Gastrocnemius medialis (tissue), 4 donors: Measurements from ENCODE around the gene CFAP46. TPM values are rescaled to one million over a fixed set of nuclear protein-coding genes. Genes with fewer than 3 reads are reported as not detected.

Experiments
- ATAC-seq, 2 donors: fragments of 150-250 bp; one replicate each; pipeline ENCODE4 v1.9.1; 2016
- DNase-seq, 2 donors: peaks; one replicate each; pipeline ENCODE4 v3.0.0-alpha.2; 2019
- H3K27ac ChIP-seq, 4 donors: fragments of 200-600 bp; sonication (generic); 1 replicate in 1 of 4; 2 replicates in 3 of 4; pipeline ENCODE4 v1.5.1; 2016 to 2018; ENCODE audit warnings: mild to moderate bottlenecking in 2 of 4, moderate library complexity in 1 of 4
- H3K27me3 ChIP-seq, 3 donors: fragments of 200-600 bp; sonication (generic) in 2 of 3; 1 replicate in 1 of 3; 2 replicates in 2 of 3; pipeline versions ENCODE4 v1.5.1 to v1.6.0; 2016 to 2019; ENCODE audit warnings: mild to moderate bottlenecking in 1 of 3, moderate library complexity in 1 of 3
- H3K36me3 ChIP-seq, 2 donors: fragments of 200-600 bp; sonication (generic) in 1 of 2; one replicate each; pipeline ENCODE4 v1.5.1; 2017 to 2018
- H3K4me1 ChIP-seq, 2 donors: fragments of 200-600 bp; sonication (generic) in 1 of 2; one replicate each; pipeline ENCODE4 v1.5.1; 2016 to 2017; ENCODE audit warnings: mild to moderate bottlenecking in 2 of 2
- H3K4me3 ChIP-seq, 4 donors: fragments of 200-600 bp; sonication (generic) in 3 of 4; 1 replicate in 1 of 4; 2 replicates in 3 of 4; pipeline ENCODE4 v1.5.1; 2016 to 2019; ENCODE audit warnings: mild to moderate bottlenecking in 2 of 4
- H3K9me3 ChIP-seq, 3 donors: fragments of 200-600 bp; sonication (generic) in 2 of 3; 1 replicate in 1 of 3; 2 replicates in 2 of 3; pipeline ENCODE4 v1.5.1; 2016 to 2019
- POLR2A ChIP-seq, 2 donors: fragments of 450-650 bp; IDR thresholded peaks; one replicate each; pipeline ENCODE4 v1.6.1; 2017; ENCODE audit warnings: antibody characterized with exemption in 2 of 2, mild to moderate bottlenecking in 2 of 2, moderate library complexity in 2 of 2
- in situ Hi-C, 4 donors: fragments of 200-750 bp; cut with MboI; loops; one replicate each; pipeline versions ENCODE4 v1.15.0 to v1.8.0; 2017; ENCODE audit warnings: low sequenced_read_pairs in 4 of 4
- intact Hi-C: fragments of 100-400 bp; cut with DNase I; formaldehyde crosslinking; loops from one replicate; pipeline ENCODE4 v1.15.1; 2023; ENCODE audit warnings: low total_unique reads
- total RNA-seq, 4 donors: library from RNA; depleted of rRNA; stranded (reverse); fragments of >200 nt; gene quantifications; one replicate each; pipeline versions ENCODE4 v1.1.0 to v1.2.3, GENCODE V29; 2016
- TF ChIP-seq, protein P1 (sequence below), 5 experiments: fragments of 450-650 bp in 3 of 5; fragments of 200-600 bp in 2 of 5; sonication (generic) in 2 of 5; IDR thresholded peaks in 4 of 5; conservative IDR thresholded peaks in 1 of 5; 1 replicate in 4 of 5; 2 replicates in 1 of 5; pipeline ENCODE4 v1.5.1; 2016 to 2019; ENCODE audit warnings: antibody characterized with exemption in 5 of 5, mild to moderate bottlenecking in 3 of 5, moderate library complexity in 3 of 5

CFAP46 gene
- total RNA-seq, 4 donors from 2014 or later, result 4.2 to 27.9 (median 11.9) TPM

DNA sequence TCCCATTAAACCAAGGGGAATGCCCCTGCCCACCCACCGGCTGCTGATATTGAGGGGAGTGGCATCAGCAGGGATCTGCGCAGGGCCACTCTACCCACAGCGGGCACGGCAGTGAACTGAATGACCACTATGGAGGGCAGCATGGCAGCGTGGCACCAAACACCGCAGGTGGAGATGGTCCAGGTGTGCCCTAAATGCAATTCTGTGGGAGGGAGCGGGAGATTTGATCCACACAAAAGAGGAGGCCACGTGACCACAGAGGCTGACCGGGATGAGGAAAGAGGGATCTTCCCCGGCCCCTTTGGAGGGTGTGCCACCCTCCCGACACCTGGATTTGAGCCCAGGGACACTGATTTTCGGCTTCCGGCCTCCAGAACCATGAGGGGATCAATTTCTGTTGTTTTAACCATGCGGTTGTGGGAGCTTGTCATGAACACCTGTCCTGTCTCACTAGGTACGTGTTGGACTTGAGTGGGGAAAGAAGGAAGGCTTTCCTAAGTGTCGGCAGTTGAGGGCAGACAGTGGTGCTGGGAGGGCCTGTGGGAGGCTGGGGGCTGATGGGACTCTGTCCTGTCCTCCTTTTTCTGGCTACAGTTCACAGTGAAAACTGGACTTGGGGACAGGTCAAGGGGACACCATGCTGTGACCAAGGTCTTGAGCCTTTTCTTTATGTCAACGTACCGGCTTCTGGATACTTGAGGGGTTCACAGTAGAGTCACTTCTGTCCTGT, 66.1 kb downstream of the CFAP46 start:
- in situ Hi-C loops, result no loop called here
- DNase-seq (no peak), ATAC-seq (no peak)
- Histone ChIP-seq H3K4me3 (no peak overlapping the region), H3K27me3 (peaks cover 35 to 63% (median 41%) of the 10 kb centered on the region in 3 donors), H3K9me3 (no peaks in the 10 kb centered on the region), H3K36me3 (no peaks in the 10 kb centered on the region), H3K4me1 (no peaks in the 10 kb centered on the region), H3K27ac (no peak overlapping the region)
- intact Hi-C loops, result no loop called here
- TF ChIP-seq, protein P1, sequence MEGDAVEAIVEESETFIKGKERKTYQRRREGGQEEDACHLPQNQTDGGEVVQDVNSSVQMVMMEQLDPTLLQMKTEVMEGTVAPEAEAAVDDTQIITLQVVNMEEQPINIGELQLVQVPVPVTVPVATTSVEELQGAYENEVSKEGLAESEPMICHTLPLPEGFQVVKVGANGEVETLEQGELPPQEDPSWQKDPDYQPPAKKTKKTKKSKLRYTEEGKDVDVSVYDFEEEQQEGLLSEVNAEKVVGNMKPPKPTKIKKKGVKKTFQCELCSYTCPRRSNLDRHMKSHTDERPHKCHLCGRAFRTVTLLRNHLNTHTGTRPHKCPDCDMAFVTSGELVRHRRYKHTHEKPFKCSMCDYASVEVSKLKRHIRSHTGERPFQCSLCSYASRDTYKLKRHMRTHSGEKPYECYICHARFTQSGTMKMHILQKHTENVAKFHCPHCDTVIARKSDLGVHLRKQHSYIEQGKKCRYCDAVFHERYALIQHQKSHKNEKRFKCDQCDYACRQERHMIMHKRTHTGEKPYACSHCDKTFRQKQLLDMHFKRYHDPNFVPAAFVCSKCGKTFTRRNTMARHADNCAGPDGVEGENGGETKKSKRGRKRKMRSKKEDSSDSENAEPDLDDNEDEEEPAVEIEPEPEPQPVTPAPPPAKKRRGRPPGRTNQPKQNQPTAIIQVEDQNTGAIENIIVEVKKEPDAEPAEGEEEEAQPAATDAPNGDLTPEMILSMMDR (IDR thresholded peaks at IDR 0.05 in 4 of 5, conservative IDR thresholded peaks at IDR 0.05 in 1 of 5), result no peak
- TF ChIP-seq POLR2A (IDR thresholded peaks at IDR 0.05), result no peak

DNA sequence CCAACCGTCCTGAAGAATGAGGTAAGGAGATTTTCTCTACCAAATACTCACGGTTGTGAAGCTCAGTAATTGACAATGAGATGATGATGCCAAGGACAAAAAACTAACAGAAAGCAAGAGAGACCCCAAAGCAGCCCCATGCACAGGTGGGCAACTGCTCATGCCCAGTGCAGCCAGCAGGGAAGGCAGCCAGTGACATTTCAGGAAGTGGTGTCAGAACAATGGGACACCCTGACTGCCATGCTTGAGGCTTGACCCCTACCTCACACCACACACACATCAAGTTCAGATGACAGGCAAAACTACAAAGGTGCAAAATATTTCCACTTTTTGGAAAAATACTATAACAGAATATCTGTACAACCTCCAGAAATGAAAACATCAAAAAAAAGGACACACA, 66.9 kb downstream of the CFAP46 start:
- Histone ChIP-seq H3K36me3 (no peaks in the 10 kb centered on the region), H3K27me3 (peaks cover 35 to 55% (median 41%) of the 10 kb centered on the region in 3 donors), H3K4me3 (no peak overlapping the region), H3K4me1 (no peaks in the 10 kb centered on the region), H3K9me3 (no peaks in the 10 kb centered on the region), H3K27ac (no peak overlapping the region)
- in situ Hi-C loops, result no loop called here
- DNase-seq (no peak), ATAC-seq (no peak)
- intact Hi-C loops, result no loop called here
- TF ChIP-seq, protein P1 (IDR thresholded peaks at IDR 0.05 in 4 of 5, conservative IDR thresholded peaks at IDR 0.05 in 1 of 5), result no peak
- no peak for TF ChIP-seq POLR2A (IDR thresholded peaks at IDR 0.05)

DNA sequence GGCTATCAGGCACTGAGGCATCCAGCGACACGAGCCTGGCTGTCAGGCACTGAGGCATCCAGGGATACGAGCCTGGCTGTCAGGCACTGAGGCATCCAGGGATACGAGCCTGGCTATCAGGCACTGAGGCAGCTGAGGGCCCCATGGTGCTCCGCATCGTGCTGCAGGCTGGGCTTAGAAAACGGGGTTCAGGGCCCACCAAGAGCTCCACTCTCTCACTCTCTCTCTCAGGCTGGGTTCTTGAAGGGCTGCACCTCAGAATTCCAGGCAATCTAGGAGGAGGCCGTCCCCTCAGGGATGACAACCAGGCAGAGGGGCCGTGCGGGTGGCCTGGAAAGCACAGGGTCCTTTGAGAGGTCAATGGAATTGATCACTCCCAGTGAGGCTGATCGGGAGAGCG, 69.0 kb downstream of the CFAP46 start:
- DNase-seq (no peak), ATAC-seq (no peak)
- Histone ChIP-seq H3K9me3 (no peaks in the 10 kb centered on the region), H3K27ac (no peak overlapping the region), H3K27me3 (peaks cover 27 to 44% (median 35%) of the 10 kb centered on the region in 3 donors), H3K4me3 (no peak overlapping the region), H3K36me3 (no peaks in the 10 kb centered on the region), H3K4me1 (no peaks in the 10 kb centered on the region)
- intact Hi-C loops, result no loop called here
- no peak for TF ChIP-seq POLR2A (IDR thresholded peaks at IDR 0.05)
- TF ChIP-seq, protein P1 (IDR thresholded peaks at IDR 0.05 in 4 of 5, conservative IDR thresholded peaks at IDR 0.05 in 1 of 5), result no peak
- in situ Hi-C loops, result no loop called here

DNA sequence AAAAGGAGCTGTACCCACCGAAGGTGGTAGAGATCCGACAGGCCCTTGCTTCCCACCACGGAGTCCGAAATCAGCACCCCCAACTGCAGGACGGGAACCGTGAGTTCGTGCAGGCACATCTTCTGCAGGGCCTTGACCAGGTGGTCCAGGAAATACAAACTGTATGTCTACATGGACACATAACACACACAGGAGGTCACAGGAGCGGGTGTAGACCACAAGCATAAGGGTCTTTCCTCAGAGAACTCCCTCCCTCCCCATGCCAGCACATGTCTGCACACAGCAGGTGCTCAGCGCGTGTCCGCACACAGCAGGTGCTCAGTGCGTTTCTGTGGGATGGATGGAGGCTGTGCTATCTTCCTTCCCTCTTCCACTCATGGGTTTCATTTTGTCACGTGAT, 69.7 kb downstream of the CFAP46 start:
- peaks cover 20 to 38% (median 28%) of the 10 kb centered on the region in 3 donors for H3K27me3 ChIP-seq
- TF ChIP-seq, protein P1 (IDR thresholded peaks at IDR 0.05 in 4 of 5, conservative IDR thresholded peaks at IDR 0.05 in 1 of 5), result no peak
- no peak for TF ChIP-seq POLR2A (IDR thresholded peaks at IDR 0.05)
- in situ Hi-C loops, result no loop called here
- no peak for DNase-seq
- no peak overlapping the region for H3K4me3 ChIP-seq
- H3K27ac ChIP-seq, result no peak overlapping the region
- no peaks in the 10 kb centered on the region for H3K9me3 ChIP-seq
- H3K4me1 ChIP-seq, result no peaks in the 10 kb centered on the region
- intact Hi-C loops, result no loop called here
- ATAC-seq, result no peak
- H3K36me3 ChIP-seq, result no peaks in the 10 kb centered on the region
